K562 (cell line): ENCODE measurements around the gene DCAF8. TPM values are rescaled to one million over a fixed set of nuclear protein-coding genes. Genes with fewer than 3 reads are reported as not detected.

Source experiments
- ATAC-seq: fragments of 200-7000 bp; cut with Tn5 transposase; 3 replicates; pipeline ENCODE4 v1.9.1; 2020; ENCODE audit warnings: moderate library complexity
- BruUV-seq: library from RNA; stranded (reverse); fragments of 400-500 nt; replicated peaks from 2 replicates; lab custom pipeline; 2021; lab: Mats Ljungman, UMichigan
- CTCF ChIA-PET: fragments of 300-600 bp; formaldehyde crosslinking; extraction: SDS; loops from one replicate; lab custom pipeline; 2021; ENCODE audit warnings: low intra/inter-chr PET ratio; lab: Yijun Ruan, JAX
- POLR2A ChIA-PET: fragments of 300-600, 350-650 bp; sonication (Branson Sonifier 250); formaldehyde crosslinking; extraction: SDS; loops from one replicate; lab custom pipeline; 2021; ENCODE audit warnings: antibody characterized with exemption, inconsistent platforms; lab: Yijun Ruan, JAX
- DNase-seq, 4 experiments: peaks; one replicate each; pipeline versions ENCODE4 v3.0.0 to v3.0.0-alpha.2; 2011 to 2018; ENCODE audit warnings: low spot score in 3 of 4, mixed read lengths in 3 of 4; ENCODE audit errors: extremely low read depth in 1 of 4
- FAIRE-seq: peaks from 2 replicates; lab custom pipeline; 2011; peaks lifted over from hg19 to GRCh38; lab: Jason Lieb, UNC
- H2AFZ ChIP-seq: 2 replicates; pipeline ENCODE4 v1.6.0; 2011; ENCODE audit warnings: low read depth, low read length, control low read depth, inconsistent platforms
- H3K27ac ChIP-seq: fragments of 200-600 bp; 3 replicates; pipeline ENCODE4 v1.8.0; 2011; ENCODE audit warnings: low read depth, mild to moderate bottlenecking, control low read depth, inconsistent platforms, low read length, moderate library complexity, mixed read lengths; ENCODE audit errors: extremely low read depth
- H3K27me3 ChIP-seq, 2 experiments: fragments of 300-600 bp in 1 of 2; 2 replicates in 1 of 2; 3 replicates in 1 of 2; pipeline versions ENCODE4 v1.6.0 to v1.8.0; 2011; ENCODE audit warnings: inconsistent platforms in 2 of 2, low read length in 2 of 2, mild to moderate bottlenecking in 1 of 2, mixed read lengths in 1 of 2, moderate library complexity in 1 of 2; ENCODE audit not compliant: control insufficient read depth in 2 of 2, insufficient read depth in 2 of 2
- H3K36me3 ChIP-seq: fragments of 300-600 bp; 3 replicates; pipeline ENCODE4 v1.8.0; 2011; ENCODE audit warnings: mild to moderate bottlenecking, low read length, inconsistent platforms; ENCODE audit not compliant: control insufficient read depth, insufficient read depth
- H3K4me1 ChIP-seq, 2 experiments: fragments of 200-600 bp in 1 of 2; replicated peaks in 1 of 2; 2 replicates in 1 of 2; 3 replicates in 1 of 2; pipeline versions ENCODE4 v1.5.1 to v1.8.0; 2011; ENCODE audit warnings: inconsistent platforms in 2 of 2, low read length in 2 of 2, mild to moderate bottlenecking in 1 of 2, mixed read lengths in 1 of 2, moderate library complexity in 1 of 2; ENCODE audit not compliant: control insufficient read depth in 2 of 2, insufficient read depth in 2 of 2
- H3K4me2 ChIP-seq: 2 replicates; pipeline ENCODE4 v1.6.1; 2011; ENCODE audit warnings: low read length, control low read depth, inconsistent platforms, mixed read lengths; ENCODE audit not compliant: insufficient read depth
- H3K4me3 ChIP-seq: fragments of 200-600 bp; sonication (generic), shearing (Covaris generic); 2 replicates; pipeline ENCODE4 v1.5.1; 2016; ENCODE audit warnings: control low read depth, inconsistent platforms
- H3K79me2 ChIP-seq: fragments of 200-600 bp; 3 replicates; pipeline ENCODE4 v1.8.0; 2011; ENCODE audit warnings: low read length, inconsistent platforms; ENCODE audit not compliant: control insufficient read depth, insufficient read depth
- H3K9ac ChIP-seq, 2 experiments: 2 replicates each; pipeline versions ENCODE4 v1.6.0 to v1.6.1; 2011; ENCODE audit warnings: low read depth in 2 of 2, low read length in 2 of 2, control low read depth in 1 of 2, inconsistent platforms in 1 of 2, mild to moderate bottlenecking in 1 of 2, mixed read lengths in 1 of 2; ENCODE audit not compliant: insufficient read depth in 1 of 2
- H3K9me1 ChIP-seq: one replicate; pipeline ENCODE4 v1.6.0; 2011; ENCODE audit warnings: inconsistent platforms, mild to moderate bottlenecking, low read length, moderate library complexity; ENCODE audit not compliant: control insufficient read depth, insufficient read depth
- H3K9me3 ChIP-seq: replicated peaks from 2 replicates; pipeline ENCODE4 v1.5.1; 2011; ENCODE audit warnings: low read depth, low read length, inconsistent platforms; ENCODE audit not compliant: control insufficient read depth, insufficient read depth
- H4K20me1 ChIP-seq: replicated peaks from 2 replicates; pipeline ENCODE4 v1.6.1; 2011; ENCODE audit warnings: low read length, inconsistent platforms, mixed read lengths; ENCODE audit not compliant: control insufficient read depth, insufficient read depth
- CHAMP1 ChIP-seq: fragments of 450-650 bp; IDR thresholded peaks from 2 replicates; pipeline ENCODE4 v1.6.1; 2016; ENCODE audit warnings: mild to moderate bottlenecking
- CTCF ChIP-seq, 3 experiments: IDR thresholded peaks in 2 of 3; conservative IDR thresholded peaks in 1 of 3; 2 replicates each; pipeline ENCODE4 v1.5.1; 2011 to 2012; ENCODE audit warnings: low read length in 3 of 3, mild to moderate bottlenecking in 3 of 3, control low read depth in 2 of 3, improper control_type of control experiment in 1 of 3, inconsistent platforms in 1 of 3, low read depth in 1 of 3, mixed read lengths in 1 of 3, moderate library complexity in 1 of 3; ENCODE audit not compliant: insufficient read depth in 2 of 3
- E4F1 ChIP-seq: fragments of 250-450 bp; sonication (Bioruptor Pico); IDR thresholded peaks from 2 replicates; pipeline ENCODE4 v1.5.0; 2021; ENCODE audit warnings: mild to moderate bottlenecking, borderline replicate concordance
- HDAC3 ChIP-seq: fragments of 450-650 bp; IDR thresholded peaks from 2 replicates; pipeline ENCODE4 v1.6.1; 2018; ENCODE audit warnings: borderline replicate concordance, mild to moderate bottlenecking, moderate library complexity; ENCODE audit not compliant: partially characterized antibody
- HOXB6 ChIP-seq: fragments of 250-450 bp; sonication (Bioruptor Pico); IDR thresholded peaks from 2 replicates; pipeline ENCODE4 v1.5.1; 2022; ENCODE audit warnings: mild to moderate bottlenecking, borderline replicate concordance
- NELFE ChIP-seq: IDR thresholded peaks from 2 replicates; pipeline ENCODE4 v1.6.1; 2011; ENCODE audit warnings: mild to moderate bottlenecking; ENCODE audit not compliant: insufficient read depth, insufficient read length
- PHF21A ChIP-seq: fragments of 450-650 bp; IDR thresholded peaks from 2 replicates; pipeline ENCODE4 v1.6.1; 2017; ENCODE audit warnings: low read depth, borderline replicate concordance
- PREB ChIP-seq: sonication (generic); formaldehyde crosslinking; IDR thresholded peaks from 2 replicates; pipeline ENCODE4 v1.8.1; 2023; ENCODE audit warnings: mild to moderate bottlenecking, missing genetic modification reagents
- PTBP1 ChIP-seq: fragments of 200-400 bp; formaldehyde crosslinking; IDR thresholded peaks from 2 replicates; pipeline ENCODE4 v1.6.1; 2017; ENCODE audit warnings: low read depth, low read length
- SOX6 ChIP-seq: fragments of 450-650 bp; IDR thresholded peaks from 2 replicates; pipeline ENCODE4 v1.6.1; 2014; ENCODE audit warnings: mild to moderate bottlenecking
- TBL1XR1 ChIP-seq, 2 experiments: IDR thresholded peaks; 2 replicates each; pipeline ENCODE4 v1.6.1; 2012; ENCODE audit warnings: improper control_type of control experiment in 2 of 2, low read length in 2 of 2, mild to moderate bottlenecking in 1 of 2
- TEAD2 ChIP-seq: fragments of 450-650 bp; IDR thresholded peaks from 2 replicates; pipeline ENCODE4 v1.6.1; 2016; ENCODE audit warnings: missing genetic modification characterization, control low read depth, missing compliant biosample characterization
- ZC3H8 ChIP-seq: fragments of 450-650 bp; IDR thresholded peaks from 2 replicates; pipeline ENCODE4 v1.6.1; 2017
- ZNF197 ChIP-seq: fragments of 200-800 bp; sonication (Bioruptor generic); IDR thresholded peaks from 2 replicates; pipeline ENCODE4 v1.6.1; 2016; ENCODE audit warnings: low read depth, missing genetic modification characterization, missing compliant biosample characterization
- ZNF263 ChIP-seq: sonication (generic); formaldehyde crosslinking; IDR thresholded peaks from 2 replicates; pipeline ENCODE4 v1.8.0; 2022; ENCODE audit warnings: mild to moderate bottlenecking, missing genetic modification reagents, borderline replicate concordance
- ZNF561 ChIP-seq: fragments of 450-650 bp; formaldehyde crosslinking; conservative IDR thresholded peaks from 2 replicates; pipeline ENCODE4 v1.4.0; 2020; ENCODE audit warnings: mild to moderate bottlenecking, moderate library complexity
- WGBS: fragments of 100-300 bp; shearing (Covaris generic); methylation state at CpG from one replicate; pipeline ENCODE4 v1.1.6; 2016; ENCODE audit warnings: low coverage, mixed read lengths; ENCODE audit not compliant: insufficient coverage; ENCODE audit errors: missing lambda C conversion rate; 5-methylcytosine and 5-hydroxymethylcytosine counted together
- in situ Hi-C: fragments of 300-500 bp; cut with MboI; formaldehyde crosslinking; loops from 4 replicates; pipeline ENCODE4 v1.15.0; 2018; ENCODE audit warnings: inconsistent platforms, mixed read lengths
- intact Hi-C: fragments of 100-400 bp; cut with micrococcal nuclease; formaldehyde crosslinking; loops from 2 replicates; pipeline ENCODE4 v1.14.2; 2022
- polyA plus RNA-seq, 8 experiments: library from polyadenylated mRNA; depleted of rRNA in 4 of 8; stranded (reverse) in 5 of 8; unstranded in 3 of 8; fragments of >200 nt; fragmentation: Nextera tagmentation in 2 of 8; fragmentation: Illumina TruSeq in 1 of 8; extraction: Ambion mirVana in 2 of 8; extraction: Trizol in 1 of 8; gene quantifications; 2 replicates each; pipeline versions ENCODE4 v1.2.1 to v1.2.3, GENCODE V29; 2011 to 2014; ENCODE audit warnings: inconsistent platforms in 1 of 8, missing spikeins in 1 of 8
- total RNA-seq, 7 experiments: library from RNA; depleted of rRNA in 6 of 7; stranded (reverse); fragments of >200 nt in 6 of 7; fragmentation: Illumina TruSeq in 2 of 7; extraction: Trizol in 2 of 7; gene quantifications; 2 replicates each; pipeline versions ENCODE4 v1.2.1 to v1.2.3, GENCODE V29; 2011 to 2021; ENCODE audit warnings: low replicate concordance in 1 of 7

DCAF8 gene
- total and polyA plus RNA-seq, 9 of the 15 experiments (the other 6 are each of a cell fraction or from before 2014, with no cell fraction given) = 11.6 to 149 (median 81.3) TPM

GRCh38 chr1:160282807-160283206 is 20.5 kb upstream of the DCAF8 start:
- Histone ChIP-seq H3K4me1 (peaks cover 5 to 14% of the 10 kb centered on the region in 2 experiments; a peak in 4 of 5 replicates), H3K36me3 (peaks cover 60% of the 10 kb centered on the region), H2AFZ (no peak overlapping the region), H3K27me3 (no peaks in the 10 kb centered on the region), H3K9me3 (no peaks in the 10 kb centered on the region), H4K20me1 (no peaks in the 10 kb centered on the region), H3K4me2 (no peak overlapping the region), H3K27ac (no peak overlapping the region), H3K4me3 (no peak overlapping the region), H3K9ac (no peak overlapping the region), H3K9me1 (no peaks in the 10 kb centered on the region), H3K79me2 (peaks cover 17% of the 10 kb centered on the region)
- DNase-seq = no peak
- WGBS = 88% methylated on average over 7 of the region's 7 CpGs
- no peak for FAIRE-seq
- intact Hi-C loops = no loop called here
- POLR2A ChIA-PET = no interaction called here
- no TSS peak for BruUV-seq
- CTCF ChIA-PET = no interaction called here
- no peak for ATAC-seq
- in situ Hi-C loops = no loop called here
- TF ChIP-seq HOXB6 (CRISPR knock-in tag) (no peak), PREB (CRISPR knock-in tag) (no peak), CHAMP1 (no peak), PHF21A (no peak), PTBP1 (no peak), HDAC3 (no peak), TEAD2 (tag) (no peak), TBL1XR1 (IDR thresholded peaks at IDR 0.05; ENCODE audit: low read length in 2 of 2) (no peak), NELFE (no peak), ZNF561 (CRISPR knock-in tag) (no peak), CTCF (IDR thresholded peaks at IDR 0.05 in 2 of 3, conservative IDR thresholded peaks at IDR 0.05 in 1 of 3; ENCODE audit: insufficient read depth in 2 of 3, low read depth in 1 of 3, low read length in 3 of 3) (no peak), ZC3H8 (no peak), ZNF197 (CRISPR knock-in tag) (no peak), E4F1 (CRISPR knock-in tag) (no peak), ZNF263 (CRISPR knock-in tag) (no peak), SOX6 (no peak)
